Activated T-cell treated with anti-CD3 and anti-CD28 coated beads, Interleukin-2, amount 50 U/mL, for 4 hours (primary cell): ENCODE data around the gene CHCHD6. TPM values are rescaled to one million over a fixed set of nuclear protein-coding genes. Genes with fewer than 3 reads are reported as not detected.

Experiments used
- ATAC-seq, 2 donors: fragments of 200-7000 bp; cut with Tn5 transposase; one replicate each; pipeline ENCODE4 v1.10.0; 2021
- DNase-seq: peaks from one replicate; pipeline ENCODE4 v3.0.0-alpha.2; 2020
- H3K27me3 Mint-ChIP-seq: one replicate; pipeline ENCODE4 v1.8.0; 2021; ENCODE audit warnings: low read depth, mixed read lengths
- H3K36me3 Mint-ChIP-seq: one replicate; pipeline ENCODE4 v1.8.0; 2022; ENCODE audit warnings: mixed read lengths; ENCODE audit not compliant: insufficient read depth
- H3K4me1 Mint-ChIP-seq: one replicate; pipeline ENCODE4 v1.8.0; 2021; ENCODE audit warnings: low read depth, mixed read lengths
- H3K4me3 Mint-ChIP-seq: one replicate; pipeline ENCODE4 v1.8.0; 2021; ENCODE audit warnings: mild to moderate bottlenecking, moderate library complexity, mixed read lengths
- H3K9me3 Mint-ChIP-seq: one replicate; pipeline ENCODE4 v1.8.0; 2021; ENCODE audit warnings: mixed read lengths
- total RNA-seq, 3 donors: library from RNA; stranded (reverse); gene quantifications; one replicate each; pipeline ENCODE4 v1.2.1, GENCODE V29; 2021

The CHCHD6 gene
- total RNA-seq, 3 donors from 2014 or later, result 17.9 to 23.6 (median 21.4) TPM

GRCh38 chr3:126952983-126953660 is 249.1 kb downstream of the CHCHD6 start:
- DNase-seq, result no peak
- ATAC-seq, result no peak
- no peaks in the 10 kb centered on the region for H3K9me3 Mint-ChIP-seq
- H3K4me3 Mint-ChIP-seq, result no peak overlapping the region
- H3K27me3 Mint-ChIP-seq, result no peaks in the 10 kb centered on the region
- H3K36me3 Mint-ChIP-seq, result peaks cover 12% of the 10 kb centered on the region
- H3K4me1 Mint-ChIP-seq, result no peaks in the 10 kb centered on the region

GRCh38 chr3:126954141-126954842 is 250.3 kb downstream of the CHCHD6 start:
- no peak for DNase-seq
- Mint-ChIP-seq H3K36me3 (peaks cover 4% of the 10 kb centered on the region), H3K4me3 (no peak overlapping the region), H3K9me3 (no peaks in the 10 kb centered on the region), H3K27me3 (no peaks in the 10 kb centered on the region), H3K4me1 (no peaks in the 10 kb centered on the region)
- ATAC-seq, result peak; percentile 39 to 56

GRCh38 chr3:126955004-126955790 is 251.2 kb downstream of the CHCHD6 start:
- no peaks in the 10 kb centered on the region for H3K27me3 Mint-ChIP-seq
- no peaks in the 10 kb centered on the region for H3K4me1 Mint-ChIP-seq
- H3K36me3 Mint-ChIP-seq, result peaks cover 4% of the 10 kb centered on the region
- no peak for DNase-seq
- H3K9me3 Mint-ChIP-seq, result no peaks in the 10 kb centered on the region
- no peak for ATAC-seq
- no peak overlapping the region for H3K4me3 Mint-ChIP-seq

GRCh38 chr3:126956361-126956760 is 252.3 kb downstream of the CHCHD6 start:
- ATAC-seq (no peak), DNase-seq (no peak)
- H3K36me3 Mint-ChIP-seq, result peaks cover 7% of the 10 kb centered on the region
- H3K4me3 Mint-ChIP-seq, result no peak overlapping the region
- no peaks in the 10 kb centered on the region for H3K4me1 Mint-ChIP-seq
- H3K9me3 Mint-ChIP-seq, result no peaks in the 10 kb centered on the region
- H3K27me3 Mint-ChIP-seq, result no peaks in the 10 kb centered on the region

GRCh38 chr3:126956866-126957650 is 253.0 kb downstream of the CHCHD6 start:
- DNase-seq (no peak), ATAC-seq (no peak)
- H3K4me1 Mint-ChIP-seq, result no peaks in the 10 kb centered on the region
- no peak overlapping the region for H3K4me3 Mint-ChIP-seq
- H3K36me3 Mint-ChIP-seq, result peaks cover 7% of the 10 kb centered on the region
- no peaks in the 10 kb centered on the region for H3K9me3 Mint-ChIP-seq
- H3K27me3 Mint-ChIP-seq, result no peaks in the 10 kb centered on the region

- Mint-ChIP-seq H3K4me1 (no peaks in the 10 kb centered on the region), H3K36me3 (peaks cover 7% of the 10 kb centered on the region), H3K4me3 (no peak overlapping the region), H3K9me3 (no peaks in the 10 kb centered on the region), H3K27me3 (no peaks in the 10 kb centered on the region)
- ATAC-seq (no peak), DNase-seq (no peak)
Measured at GRCh38 chr3:126957776-126958637, 254.0 kb downstream of the CHCHD6 start.

GRCh38 chr3:126958638-126959085 is 254.6 kb downstream of the CHCHD6 start:
- Mint-ChIP-seq H3K9me3 (no peaks in the 10 kb centered on the region), H3K27me3 (no peaks in the 10 kb centered on the region), H3K4me3 (no peak overlapping the region), H3K36me3 (peaks cover 7% of the 10 kb centered on the region), H3K4me1 (no peaks in the 10 kb centered on the region)
- DNase-seq (no peak), ATAC-seq (no peak)

- Mint-ChIP-seq H3K4me1 (no peaks in the 10 kb centered on the region), H3K36me3 (peaks cover 7% of the 10 kb centered on the region), H3K9me3 (no peaks in the 10 kb centered on the region), H3K4me3 (no peak overlapping the region), H3K27me3 (no peaks in the 10 kb centered on the region)
- ATAC-seq, result no peak
- no peak for DNase-seq
Measured at GRCh38 chr3:126959136-126959920, 255.3 kb downstream of the CHCHD6 start.

GRCh38 chr3:126959921-126960603 is 256.0 kb downstream of the CHCHD6 start:
- H3K4me1 Mint-ChIP-seq, result no peaks in the 10 kb centered on the region
- ATAC-seq, result no peak
- no peaks in the 10 kb centered on the region for H3K9me3 Mint-ChIP-seq
- H3K27me3 Mint-ChIP-seq, result no peaks in the 10 kb centered on the region
- peaks cover 7% of the 10 kb centered on the region for H3K36me3 Mint-ChIP-seq
- no peak overlapping the region for H3K4me3 Mint-ChIP-seq
- DNase-seq, result no peak

- peaks cover 7% of the 10 kb centered on the region for H3K36me3 Mint-ChIP-seq
- DNase-seq (no peak), ATAC-seq (no peak)
- H3K4me3 Mint-ChIP-seq, result no peak overlapping the region
- no peaks in the 10 kb centered on the region for H3K27me3 Mint-ChIP-seq
- no peaks in the 10 kb centered on the region for H3K9me3 Mint-ChIP-seq
- H3K4me1 Mint-ChIP-seq, result no peaks in the 10 kb centered on the region
Measured at GRCh38 chr3:126960604-126960995, 256.6 kb downstream of the CHCHD6 start.

- Mint-ChIP-seq H3K9me3 (no peaks in the 10 kb centered on the region), H3K4me3 (no peak overlapping the region), H3K36me3 (peaks cover 6% of the 10 kb centered on the region), H3K4me1 (no peaks in the 10 kb centered on the region), H3K27me3 (no peaks in the 10 kb centered on the region)
- DNase-seq, result no peak
- ATAC-seq, result no peak
Measured at GRCh38 chr3:126961191-126961790, 257.3 kb downstream of the CHCHD6 start.

- no peaks in the 10 kb centered on the region for H3K27me3 Mint-ChIP-seq
- H3K9me3 Mint-ChIP-seq, result no peaks in the 10 kb centered on the region
- no peaks in the 10 kb centered on the region for H3K4me1 Mint-ChIP-seq
- no peak overlapping the region for H3K4me3 Mint-ChIP-seq
- DNase-seq (no peak), ATAC-seq (no peak)
- H3K36me3 Mint-ChIP-seq, result peaks cover 5% of the 10 kb centered on the region
Measured at GRCh38 chr3:126961791-126962461, 257.9 kb downstream of the CHCHD6 start.
